Fibroblast of lung (primary cell): Measurements from ENCODE around the gene RXRA. TPM values are rescaled to one million over a fixed set of nuclear protein-coding genes. Genes with fewer than 3 reads are reported as not detected.

ENCODE experiments used
- DNase-seq, 2 donors: peaks; one replicate each; pipeline versions ENCODE4 v3.0.0 to v3.0.0-alpha.2; 2010; ENCODE audit warnings: low read depth in 2 of 2
- H2AFZ ChIP-seq: 2 replicates; pipeline ENCODE4 v1.5.1; 2012; ENCODE audit warnings: low read length, control low read depth, inconsistent platforms
- H3K27ac ChIP-seq: 2 replicates; pipeline ENCODE4 v1.5.1; 2011; ENCODE audit warnings: low read length, control low read depth; ENCODE audit not compliant: insufficient read depth
- H3K27me3 ChIP-seq: 2 replicates; pipeline ENCODE4 v1.5.1; 2011; ENCODE audit warnings: mild to moderate bottlenecking, low read length; ENCODE audit not compliant: control insufficient read depth, insufficient read depth
- H3K36me3 ChIP-seq: 2 replicates; pipeline ENCODE4 v1.5.1; 2011; ENCODE audit warnings: low read length; ENCODE audit not compliant: control insufficient read depth, insufficient read depth
- H3K4me1 ChIP-seq: 2 replicates; pipeline ENCODE4 v1.5.1; 2011; ENCODE audit warnings: low read length; ENCODE audit not compliant: control insufficient read depth, insufficient read depth; ENCODE audit errors: extremely low read depth
- H3K4me2 ChIP-seq: 2 replicates; pipeline ENCODE4 v1.5.1; 2011; ENCODE audit warnings: low read length, control low read depth; ENCODE audit not compliant: insufficient read depth; ENCODE audit errors: extremely low read depth
- H3K4me3 ChIP-seq, 4 experiments: fragments of 200-600 bp in 1 of 4; sonication (generic) in 1 of 4; replicated peaks in 1 of 4; 2 replicates each; pipeline ENCODE4 v1.5.1; 2011 to 2016; ENCODE audit warnings: low read length in 4 of 4, low read depth in 3 of 4, mild to moderate bottlenecking in 3 of 4, control low read depth in 2 of 4, inconsistent platforms in 1 of 4, mixed read lengths in 1 of 4; ENCODE audit not compliant: insufficient read depth in 1 of 4; ENCODE audit errors: control extremely low read depth in 1 of 4
- H3K79me2 ChIP-seq: 2 replicates; pipeline ENCODE4 v1.5.1; 2012; ENCODE audit warnings: mild to moderate bottlenecking, low read length, inconsistent platforms; ENCODE audit not compliant: control insufficient read depth, insufficient read depth
- H3K9ac ChIP-seq: 2 replicates; pipeline ENCODE4 v1.5.1; 2011; ENCODE audit warnings: mild to moderate bottlenecking, low read length, control low read depth; ENCODE audit not compliant: insufficient read depth
- H3K9me3 ChIP-seq: 2 replicates; pipeline ENCODE4 v1.5.1; 2012; ENCODE audit warnings: low read depth, low read length; ENCODE audit not compliant: control insufficient read depth, insufficient read depth
- H4K20me1 ChIP-seq: 2 replicates; pipeline ENCODE4 v1.5.1; 2011; ENCODE audit warnings: low read length; ENCODE audit not compliant: control insufficient read depth, insufficient read depth; ENCODE audit errors: extremely low read depth
- EZH2 ChIP-seq: IDR thresholded peaks from 2 replicates; pipeline ENCODE4 v1.5.1; 2012; ENCODE audit warnings: low read length, control low read depth, mild to moderate bottlenecking; ENCODE audit errors: missing control alignments
- polyA plus RNA-seq, 2 donors: library from polyadenylated mRNA; depleted of rRNA in 1 of 2; stranded (reverse) in 1 of 2; unstranded in 1 of 2; fragments of >200 nt; gene quantifications; 2 replicates each; pipeline ENCODE4 v1.2.1, GENCODE V29; 2011 to 2012; ENCODE audit warnings: missing spikeins in 1 of 2
- total RNA-seq: library from RNA; depleted of rRNA; stranded (reverse); fragments of >200 nt; gene quantifications from 2 replicates; pipeline ENCODE4 v1.2.1, GENCODE V29; 2014
- TF ChIP-seq, protein P1 (sequence below), 2 donors: IDR thresholded peaks in 1 of 2; conservative IDR thresholded peaks in 1 of 2; 1 replicate in 1 of 2; 2 replicates in 1 of 2; pipeline ENCODE4 v1.5.1; 2011 to 2012; ENCODE audit warnings: low read length in 2 of 2, control low read depth in 1 of 2, inconsistent platforms in 1 of 2, low read depth in 1 of 2, mild to moderate bottlenecking in 1 of 2

Gene RXRA
- total and polyA plus RNA-seq, 2 donors (not counting 1 experiment from before 2014, with no cell fraction given): 13.3 to 14.9 TPM

DNA sequence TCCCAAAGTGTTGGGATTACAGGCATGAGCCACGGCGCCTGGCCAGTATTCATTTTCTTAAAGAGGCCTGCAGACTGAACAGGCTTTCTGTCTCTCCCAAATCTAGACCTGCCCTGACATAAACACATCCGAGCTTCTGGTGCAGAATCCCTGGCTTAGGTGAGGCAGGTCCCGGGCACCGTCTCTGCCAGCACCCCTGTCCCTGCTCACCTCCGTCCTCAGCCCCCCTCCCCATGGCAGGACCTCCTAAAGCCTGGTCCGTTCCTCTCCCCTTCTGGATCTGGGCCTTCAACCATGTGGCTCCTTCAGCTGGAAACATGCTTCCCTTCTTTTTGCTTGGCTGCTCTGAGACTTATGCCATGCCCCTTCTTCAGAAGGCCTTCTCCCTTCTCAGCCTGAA, 22.7 kb upstream of the RXRA start:
- Histone ChIP-seq H3K4me1 (no peaks in the 10 kb centered on the region), H3K9me3 (no peaks in the 10 kb centered on the region), H3K36me3 (no peaks in the 10 kb centered on the region), H3K9ac (no peak overlapping the region), H3K4me3 (no peak overlapping the region), H3K4me2 (no peak overlapping the region), H3K27me3 (peaks cover 13% of the 10 kb centered on the region), H3K79me2 (no peaks in the 10 kb centered on the region), H4K20me1 (no peaks in the 10 kb centered on the region), H2AFZ (no peak overlapping the region), H3K27ac (no peak overlapping the region)
- TF ChIP-seq EZH2: no peak
- TF ChIP-seq, protein P1, sequence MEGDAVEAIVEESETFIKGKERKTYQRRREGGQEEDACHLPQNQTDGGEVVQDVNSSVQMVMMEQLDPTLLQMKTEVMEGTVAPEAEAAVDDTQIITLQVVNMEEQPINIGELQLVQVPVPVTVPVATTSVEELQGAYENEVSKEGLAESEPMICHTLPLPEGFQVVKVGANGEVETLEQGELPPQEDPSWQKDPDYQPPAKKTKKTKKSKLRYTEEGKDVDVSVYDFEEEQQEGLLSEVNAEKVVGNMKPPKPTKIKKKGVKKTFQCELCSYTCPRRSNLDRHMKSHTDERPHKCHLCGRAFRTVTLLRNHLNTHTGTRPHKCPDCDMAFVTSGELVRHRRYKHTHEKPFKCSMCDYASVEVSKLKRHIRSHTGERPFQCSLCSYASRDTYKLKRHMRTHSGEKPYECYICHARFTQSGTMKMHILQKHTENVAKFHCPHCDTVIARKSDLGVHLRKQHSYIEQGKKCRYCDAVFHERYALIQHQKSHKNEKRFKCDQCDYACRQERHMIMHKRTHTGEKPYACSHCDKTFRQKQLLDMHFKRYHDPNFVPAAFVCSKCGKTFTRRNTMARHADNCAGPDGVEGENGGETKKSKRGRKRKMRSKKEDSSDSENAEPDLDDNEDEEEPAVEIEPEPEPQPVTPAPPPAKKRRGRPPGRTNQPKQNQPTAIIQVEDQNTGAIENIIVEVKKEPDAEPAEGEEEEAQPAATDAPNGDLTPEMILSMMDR (conservative IDR thresholded peaks at IDR 0.05 in 1 of 2, IDR thresholded peaks at IDR 0.05 in 1 of 2; ENCODE audit: low read depth in 1 of 2, low read length in 2 of 2): no peak
- DNase-seq: no peak

DNA sequence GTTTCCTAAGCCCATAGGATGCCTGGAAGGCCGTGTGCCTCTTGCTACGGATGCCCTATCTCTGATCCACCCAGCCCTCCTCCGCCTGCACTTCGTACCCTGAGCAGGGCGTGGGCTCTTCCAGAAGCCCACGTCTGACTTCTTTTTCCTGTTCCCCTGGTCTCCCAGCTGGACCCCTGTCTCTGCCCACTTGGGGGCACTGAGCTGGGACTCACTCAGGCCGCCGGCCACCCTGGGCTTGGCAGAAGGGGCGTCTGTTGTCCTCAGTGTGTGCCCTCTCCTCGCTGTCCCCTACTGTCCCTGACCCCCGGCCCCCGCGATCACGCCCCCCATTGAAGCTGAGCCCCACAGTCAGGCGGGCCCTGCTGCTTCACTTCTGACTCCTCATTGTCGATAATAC, 22.0 kb upstream of the RXRA start:
- Histone ChIP-seq H3K4me1 (no peaks in the 10 kb centered on the region), H3K27me3 (peaks cover 13% of the 10 kb centered on the region)

DNA sequence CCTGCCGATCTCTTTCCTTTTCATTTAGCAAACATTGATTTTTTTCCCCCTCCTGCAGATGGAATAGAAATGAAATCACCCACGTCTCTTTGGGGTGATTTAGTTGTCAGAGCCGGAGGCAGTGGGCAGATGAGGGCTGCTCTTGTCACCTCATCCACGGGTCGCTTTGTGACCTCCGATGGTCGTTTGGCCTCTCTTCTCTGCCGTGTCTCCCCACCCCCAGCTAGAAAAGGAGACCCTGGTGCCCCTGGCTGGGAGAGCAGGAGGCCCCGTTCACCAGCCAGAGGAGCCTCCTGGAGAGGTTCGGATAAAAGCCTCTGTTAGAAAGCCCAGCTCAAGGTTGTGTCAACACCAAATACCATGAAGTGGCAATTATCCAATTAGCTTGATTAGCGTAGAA, 21.6 kb upstream of the RXRA start:
- TF ChIP-seq, protein P1 (conservative IDR thresholded peaks at IDR 0.05 in 1 of 2, IDR thresholded peaks at IDR 0.05 in 1 of 2; ENCODE audit: low read depth in 1 of 2, low read length in 2 of 2): no peak
- TF ChIP-seq EZH2: no peak
- Histone ChIP-seq H3K27me3 (peaks cover 9% of the 10 kb centered on the region), H3K27ac (no peak overlapping the region), H4K20me1 (no peaks in the 10 kb centered on the region), H3K36me3 (no peaks in the 10 kb centered on the region), H3K79me2 (no peaks in the 10 kb centered on the region), H3K9ac (no peak overlapping the region), H3K4me3 (no peak overlapping the region), H3K4me2 (no peak overlapping the region), H3K9me3 (no peaks in the 10 kb centered on the region), H3K4me1 (no peaks in the 10 kb centered on the region), H2AFZ (no peak overlapping the region)
- no peak for DNase-seq

More for the DNA sequence above, 22.0 kb upstream of the RXRA start:
- H3K79me2 ChIP-seq: no peaks in the 10 kb centered on the region
- no peak overlapping the region for H3K4me3 ChIP-seq
- no peak overlapping the region for H2AFZ ChIP-seq
- no peak overlapping the region for H3K9ac ChIP-seq
- no peak for TF ChIP-seq EZH2
- TF ChIP-seq, protein P1 (conservative IDR thresholded peaks at IDR 0.05 in 1 of 2, IDR thresholded peaks at IDR 0.05 in 1 of 2; ENCODE audit: low read depth in 1 of 2, low read length in 2 of 2): no peak
- no peaks in the 10 kb centered on the region for H3K9me3 ChIP-seq
- H3K36me3 ChIP-seq: no peaks in the 10 kb centered on the region
- H4K20me1 ChIP-seq: no peaks in the 10 kb centered on the region
- H3K27ac ChIP-seq: no peak overlapping the region
- no peak overlapping the region for H3K4me2 ChIP-seq
- DNase-seq: no peak
